HG03060 (cell line): ENCODE measurements around the gene TBC1D10A.

Experiments
- ATAC-seq: cut with Tn5 transposase; IDR thresholded peaks from one replicate; pipeline ENCODE4 v1.9.1; 2021; ENCODE audit warnings: low read depth, moderate number of reproducible peaks; ENCODE audit not compliant: unreplicated experiment

TBC1D10A gene

DNA sequence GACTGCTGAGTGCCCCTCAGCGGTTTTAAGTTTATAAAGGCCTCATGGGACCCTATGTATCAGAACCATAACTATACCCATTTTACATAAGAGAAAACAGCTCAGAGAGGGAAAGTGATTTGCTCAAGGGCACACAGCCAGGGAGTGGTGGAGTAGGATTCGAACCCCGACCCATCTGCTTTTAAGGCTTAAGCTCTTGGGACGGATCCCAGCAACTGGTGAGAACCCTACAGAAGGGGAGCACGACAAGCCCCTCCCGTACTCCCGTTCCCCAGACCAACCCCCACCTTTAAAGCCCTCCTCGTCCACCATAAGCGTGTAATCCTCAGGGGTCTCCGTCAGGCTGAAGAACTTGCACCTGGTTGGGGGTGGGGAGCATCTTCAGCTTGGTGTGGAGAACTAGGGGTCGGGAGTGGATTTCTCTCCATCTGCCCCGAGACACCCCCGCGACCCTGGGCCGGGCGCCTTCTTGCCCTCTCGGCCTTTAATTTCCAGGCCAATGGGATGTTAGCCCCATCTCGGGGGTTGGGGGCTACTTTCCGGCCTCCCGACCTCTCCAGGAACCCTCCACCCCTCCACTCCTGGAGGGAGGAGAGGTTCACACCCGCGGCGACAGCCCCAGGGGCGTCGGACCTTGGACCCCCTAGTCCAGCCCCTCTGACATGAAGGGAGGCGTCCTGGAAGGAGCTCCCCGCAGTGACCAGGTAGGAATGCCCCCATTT, 38.2 kb downstream of the TBC1D10A start:
- ATAC-seq, result no peak

DNA sequence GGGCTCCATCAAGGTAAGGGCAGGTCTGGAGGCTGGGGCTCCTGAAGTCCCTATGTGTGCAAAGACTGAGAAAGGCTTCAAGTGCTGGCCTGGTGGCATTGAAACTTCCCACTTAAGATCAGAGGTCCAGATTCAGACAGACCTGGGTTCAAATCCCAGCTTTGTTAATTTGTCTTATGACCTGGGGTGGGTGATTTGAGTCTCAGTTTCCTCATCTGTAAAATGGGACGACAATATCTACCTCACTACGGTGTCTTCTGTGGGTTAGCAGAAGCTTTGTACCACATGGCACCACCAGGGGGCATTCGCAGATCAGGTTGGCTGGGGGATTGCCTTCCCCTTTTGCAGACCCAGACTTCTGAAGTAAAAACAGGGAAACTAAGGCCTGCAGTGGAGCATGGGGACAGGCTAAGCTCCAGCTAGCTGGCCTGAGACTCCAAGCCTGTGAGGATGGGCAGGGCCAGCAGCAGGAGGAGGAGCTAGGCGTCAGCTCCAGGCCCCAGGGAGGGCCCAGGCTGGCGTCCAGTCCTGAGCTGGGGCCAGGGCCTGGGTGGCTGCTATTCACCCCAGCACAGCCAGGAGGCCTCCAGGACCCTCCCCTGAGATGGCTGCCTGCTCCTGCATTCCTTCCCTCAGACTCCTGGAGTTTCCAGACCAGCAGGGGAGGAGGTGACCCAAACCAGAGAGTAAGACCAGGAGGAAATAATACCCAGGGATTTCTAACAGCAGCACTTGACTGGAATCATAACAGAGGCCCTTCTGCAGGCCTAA, 38.9 kb downstream of the TBC1D10A start:
- no peak for ATAC-seq

DNA sequence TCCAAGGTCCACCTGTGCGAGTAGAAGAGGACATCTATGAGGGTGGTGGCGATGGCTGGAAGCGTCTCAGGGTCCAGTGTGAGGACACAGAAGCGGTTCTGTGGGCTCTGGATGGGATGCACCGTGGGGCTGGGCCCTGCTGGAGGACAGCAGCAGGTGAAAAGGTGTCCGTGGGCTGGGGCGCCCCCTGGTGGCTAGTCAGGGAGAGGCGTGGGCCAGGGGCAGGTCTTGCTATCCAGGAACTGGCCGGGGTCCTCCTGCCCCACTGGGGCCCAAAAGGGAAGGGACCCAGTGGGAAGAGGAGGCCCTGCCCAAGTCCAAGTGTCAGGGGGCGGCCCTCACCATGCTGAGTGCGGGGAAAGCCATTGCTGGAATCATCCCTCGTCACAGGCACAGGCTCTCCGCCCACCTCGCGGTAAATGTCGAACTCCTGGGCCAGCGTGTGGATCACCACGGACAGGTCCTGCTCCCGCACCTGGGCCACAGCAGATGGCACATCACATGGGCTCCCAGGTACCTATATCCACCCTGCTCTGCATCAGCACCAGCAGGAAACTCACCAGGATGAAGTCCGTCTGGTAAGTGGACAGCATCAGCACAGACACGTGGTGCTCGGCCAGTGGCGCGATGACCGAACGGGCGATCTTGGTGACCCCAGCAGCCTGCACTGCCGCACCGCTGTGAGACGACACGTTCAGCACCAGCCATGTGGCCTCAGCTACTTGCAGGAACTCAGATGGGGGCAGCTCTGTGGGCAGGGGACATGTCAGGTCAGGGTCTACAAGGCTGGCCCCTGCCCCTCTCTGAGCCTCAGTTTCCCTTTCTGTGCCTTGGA, 39.7 kb downstream of the TBC1D10A start:
- ATAC-seq, result no peak

- ATAC-seq, result no peak
Measured at GRCh38 chr22:30286331-30286730, 40.4 kb downstream of the TBC1D10A start.

- no peak for ATAC-seq
Measured at GRCh38 chr22:30285846-30286200, 40.9 kb downstream of the TBC1D10A start.

- no peak for ATAC-seq
Measured at GRCh38 chr22:30285176-30285845, 41.4 kb downstream of the TBC1D10A start.

GRCh38 chr22:30284666-30285065, 42.1 kb downstream of the TBC1D10A start:
- ATAC-seq, result no peak

- ATAC-seq, result no peak
Measured at GRCh38 chr22:30284172-30284571, 42.6 kb downstream of the TBC1D10A start.

DNA sequence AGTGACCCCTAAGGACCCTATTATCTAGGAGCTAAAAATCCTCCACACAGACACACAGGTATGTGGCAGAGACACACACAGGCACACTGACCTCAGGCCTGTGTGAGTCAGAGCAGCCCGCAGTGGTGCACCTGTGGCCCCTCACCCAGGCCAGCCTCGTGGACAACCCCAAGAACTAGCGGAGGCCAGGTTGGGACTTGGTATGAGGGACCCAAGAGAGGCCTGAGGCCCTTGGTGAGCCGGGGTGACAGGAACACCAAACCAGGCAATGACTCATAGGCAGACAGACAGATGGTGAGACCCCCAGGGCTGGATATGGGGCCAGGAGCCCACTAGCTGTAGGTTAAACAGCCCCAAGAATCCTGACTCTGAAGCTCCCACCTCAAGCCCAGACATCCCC, 43.4 kb downstream of the TBC1D10A start:
- ATAC-seq, result no peak

GRCh38 chr22:30282616-30283046, 44.1 kb downstream of the TBC1D10A start:
- no peak for ATAC-seq

- ATAC-seq, result no peak
Measured at GRCh38 chr22:30280505-30280904, 46.2 kb downstream of the TBC1D10A start.

- ATAC-seq, result no peak
Measured at GRCh38 chr22:30279932-30280331, 46.8 kb downstream of the TBC1D10A start.

GRCh38 chr22:30279046-30279788, 47.5 kb downstream of the TBC1D10A start:
- ATAC-seq, result no peak

DNA sequence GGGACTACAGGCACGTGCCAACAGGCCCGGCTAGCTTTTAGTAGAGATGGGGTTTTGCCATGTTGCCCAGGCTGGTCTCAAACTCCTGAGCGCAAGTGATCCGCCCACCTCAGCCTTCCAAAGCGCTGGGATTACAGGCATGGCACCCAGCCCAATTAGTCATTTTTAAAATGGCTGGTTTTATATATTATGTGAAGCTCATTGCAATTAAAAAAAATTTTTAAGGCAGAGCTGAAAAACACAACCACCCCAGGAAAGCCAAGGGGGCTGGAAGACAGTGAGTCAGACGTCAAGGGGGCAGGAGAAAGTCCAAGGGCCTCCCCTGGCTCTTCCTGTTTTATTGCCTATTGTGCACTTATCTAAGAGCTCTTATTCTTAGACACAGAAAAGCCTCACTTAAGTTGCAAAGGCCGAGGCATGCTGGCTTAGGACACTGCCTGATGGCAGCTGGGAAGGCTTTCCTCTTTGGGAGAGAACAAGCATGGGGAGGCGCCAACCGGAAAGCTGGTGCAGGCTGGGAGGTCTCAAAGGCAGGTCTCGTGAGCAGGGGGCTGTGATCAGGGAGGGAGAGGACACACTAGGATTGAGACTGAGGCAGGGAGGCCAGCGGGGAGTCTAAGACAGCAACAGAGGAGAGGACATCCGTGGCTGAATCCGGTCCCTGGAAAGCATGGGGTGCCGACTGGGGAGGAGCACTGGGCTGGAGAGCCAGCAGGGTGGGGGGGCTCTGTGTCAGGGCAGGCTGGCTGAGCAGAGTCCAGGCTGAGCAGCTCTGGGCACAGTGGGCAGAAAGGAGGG, 49.0 kb downstream of the TBC1D10A start:
- ATAC-seq, result no peak

DNA sequence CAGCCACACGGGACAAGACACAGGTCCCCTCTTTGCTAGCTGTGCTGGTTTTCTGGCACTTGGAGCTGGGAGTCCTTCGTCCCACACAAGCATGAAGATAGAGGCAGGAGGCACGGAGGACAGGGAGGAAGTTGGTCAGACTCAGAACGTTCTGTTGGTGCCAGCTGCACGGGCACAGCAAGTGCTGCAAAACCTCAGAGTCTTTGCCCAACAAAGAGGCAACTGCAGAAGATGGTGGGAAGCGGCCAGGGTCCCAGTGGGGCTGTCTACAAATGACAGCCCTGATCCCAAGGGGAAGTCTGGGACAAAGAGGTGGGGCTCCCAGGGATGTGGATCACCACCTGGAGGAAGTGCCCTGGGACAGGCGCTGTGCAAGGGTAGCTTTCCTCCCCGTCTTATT, 50.7 kb downstream of the TBC1D10A start:
- ATAC-seq, result no peak

GRCh38 chr22:30275625-30276024, 51.1 kb downstream of the TBC1D10A start:
- no peak for ATAC-seq

DNA sequence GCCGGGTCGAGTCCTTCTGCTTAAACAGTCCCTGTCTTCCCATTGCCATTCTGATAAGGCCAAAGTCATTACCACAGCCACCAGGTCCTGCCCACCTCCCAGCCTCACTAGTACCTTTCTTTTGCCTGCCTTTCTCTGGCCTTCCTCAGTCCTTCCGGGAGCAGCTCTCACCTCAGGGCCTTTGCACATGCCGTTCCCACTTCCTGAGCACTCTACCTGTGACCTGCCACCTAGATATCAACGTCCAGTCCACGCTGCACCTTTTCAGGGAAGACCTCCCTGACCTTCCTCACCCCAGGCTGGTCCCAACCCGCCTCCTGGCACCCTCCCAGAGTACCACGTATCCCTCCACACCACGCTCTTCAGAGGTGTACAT, 52.3 kb downstream of the TBC1D10A start:
- no peak for ATAC-seq

DNA sequence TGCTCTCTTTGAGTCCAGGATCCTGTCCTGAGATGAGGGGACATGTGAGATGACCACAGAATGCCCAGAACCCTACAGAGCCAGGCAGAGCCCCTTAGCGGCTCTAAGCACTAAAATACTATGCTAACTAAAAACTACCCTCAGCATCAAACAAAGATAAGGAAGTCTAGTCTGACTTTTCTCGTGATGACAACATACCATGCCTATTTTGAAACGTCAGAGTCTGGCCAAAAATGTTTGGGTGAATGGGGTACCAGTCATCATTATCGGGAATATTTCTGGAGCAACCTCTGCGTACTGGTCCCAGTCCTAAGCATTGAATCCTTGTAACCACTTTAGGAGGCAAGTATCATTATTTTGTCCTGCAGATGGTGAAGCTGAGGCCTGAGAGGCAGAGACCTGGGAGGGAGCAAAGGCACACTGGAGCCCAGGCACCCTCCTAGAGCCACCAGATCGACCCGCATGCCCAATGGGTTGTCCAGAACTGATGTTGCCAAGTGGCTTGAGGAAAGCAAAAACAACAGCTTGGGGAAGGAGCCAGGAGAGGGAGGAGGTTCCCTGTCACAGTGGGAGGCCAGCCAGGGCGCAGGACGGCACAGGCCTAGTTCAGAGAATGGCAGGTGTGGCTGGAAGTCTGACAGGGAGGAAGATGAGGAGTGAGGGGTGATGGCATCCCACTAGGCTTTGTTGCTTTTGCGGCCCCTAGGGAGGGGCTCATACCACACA, 52.9 kb downstream of the TBC1D10A start:
- no peak for ATAC-seq
